Skeletal muscle tissue (tissue), 4 donors: ENCODE measurements around the gene DGCR2. TPM values are rescaled to one million over a fixed set of nuclear protein-coding genes. Genes with fewer than 3 reads are reported as not detected.
"Not testable (repeated sequence)": the region's sequence is repeated elsewhere in the genome, so short reads cannot be mapped to it uniquely, and the experiment has no call there.

Source experiments
- H3K27ac ChIP-seq: one replicate; pipeline ENCODE4 v1.7.0; 2013; ENCODE audit warnings: mild to moderate bottlenecking, low read depth, low read length, inconsistent platforms
- H3K27me3 ChIP-seq, 3 donors: one replicate each; pipeline ENCODE4 v1.7.0; 2013; ENCODE audit warnings: low read length in 3 of 3; ENCODE audit not compliant: control insufficient read depth in 3 of 3, insufficient read depth in 3 of 3
- H3K36me3 ChIP-seq, 3 donors: one replicate each; pipeline ENCODE4 v1.7.0; 2013; ENCODE audit warnings: low read length in 3 of 3; ENCODE audit not compliant: control insufficient read depth in 3 of 3, insufficient read depth in 3 of 3
- H3K4me1 ChIP-seq, 3 donors: one replicate each; pipeline ENCODE4 v1.7.0; 2013; ENCODE audit warnings: low read length in 3 of 3, mild to moderate bottlenecking in 3 of 3; ENCODE audit not compliant: control insufficient read depth in 3 of 3, insufficient read depth in 3 of 3
- H3K4me3 ChIP-seq, 3 donors: one replicate each; pipeline ENCODE4 v1.7.0; 2013; ENCODE audit warnings: low read length in 3 of 3
- H3K9ac ChIP-seq, 3 donors: one replicate each; pipeline ENCODE4 v1.7.0; 2013; ENCODE audit warnings: low read length in 3 of 3, mild to moderate bottlenecking in 3 of 3, moderate library complexity in 2 of 3, low read depth in 1 of 3
- H3K9me3 ChIP-seq, 3 donors: one replicate each; pipeline ENCODE4 v1.7.0; 2013; ENCODE audit warnings: low read length in 3 of 3; ENCODE audit not compliant: control insufficient read depth in 3 of 3
- total RNA-seq: library from RNA; depleted of rRNA; stranded (reverse); fragments of >200 nt; gene quantifications from one replicate; pipeline ENCODE4 v1.2.3, GENCODE V29; 2014
- donor health status: Osteomylitis.

Gene DGCR2, protein sequence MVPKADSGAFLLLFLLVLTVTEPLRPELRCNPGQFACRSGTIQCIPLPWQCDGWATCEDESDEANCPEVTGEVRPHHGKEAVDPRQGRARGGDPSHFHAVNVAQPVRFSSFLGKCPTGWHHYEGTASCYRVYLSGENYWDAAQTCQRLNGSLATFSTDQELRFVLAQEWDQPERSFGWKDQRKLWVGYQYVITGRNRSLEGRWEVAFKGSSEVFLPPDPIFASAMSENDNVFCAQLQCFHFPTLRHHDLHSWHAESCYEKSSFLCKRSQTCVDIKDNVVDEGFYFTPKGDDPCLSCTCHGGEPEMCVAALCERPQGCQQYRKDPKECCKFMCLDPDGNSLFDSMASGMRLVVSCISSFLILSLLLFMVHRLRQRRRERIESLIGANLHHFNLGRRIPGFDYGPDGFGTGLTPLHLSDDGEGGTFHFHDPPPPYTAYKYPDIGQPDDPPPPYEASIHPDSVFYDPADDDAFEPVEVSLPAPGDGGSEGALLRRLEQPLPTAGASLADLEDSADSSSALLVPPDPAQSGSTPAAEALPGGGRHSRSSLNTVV
- total RNA-seq = 41.8 TPM

DNA sequence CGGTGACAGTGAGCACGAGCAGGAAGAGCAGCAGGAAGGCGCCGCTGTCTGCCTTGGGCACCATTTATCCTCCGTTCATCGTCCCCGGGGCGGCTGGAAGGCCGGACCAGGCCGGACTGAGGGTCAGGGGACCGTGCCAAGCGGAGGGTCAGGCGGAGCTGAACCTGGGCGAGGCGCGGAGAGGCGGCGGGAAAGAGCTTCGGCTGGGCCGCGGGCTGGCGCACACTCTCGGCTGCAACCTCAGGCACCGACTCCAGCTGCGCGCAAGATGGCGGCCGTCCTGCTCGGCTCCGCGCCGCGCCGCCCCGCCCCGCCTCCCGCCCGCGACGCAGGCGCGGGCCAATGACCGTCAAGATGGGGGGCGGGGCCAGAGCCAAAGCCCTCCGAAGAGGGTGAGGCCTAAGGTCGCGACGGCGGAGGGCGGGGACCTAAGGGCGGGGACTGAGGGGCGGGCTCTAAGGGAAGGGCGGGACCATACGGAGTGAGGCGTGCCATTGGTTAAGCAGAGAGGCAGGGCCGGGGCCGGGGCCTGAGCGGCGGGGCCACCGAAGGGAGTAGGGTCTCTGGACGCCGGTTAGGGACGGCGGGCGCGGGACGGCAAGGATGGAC is at the start of gene DGCR2:
DGCR2 (minus strand) TSS at position 270 of the 609 bp plus-strand sequence; CDS start at position 64, 206 bp downstream.
- peak within 1 kb of the TSS; percentile 89 to 96 (median 92) for H3K4me3 ChIP-seq
- H3K27ac ChIP-seq = peak within 1 kb of the TSS; percentile 89
- H3K27me3 ChIP-seq = no peaks in the 10 kb centered on the region
- H3K9ac ChIP-seq = peak within 1 kb of the TSS; percentile 85 to 99 (median 91)
- H3K9me3 ChIP-seq = no peaks in the 10 kb centered on the region
- peaks cover 2 to 3% (median 3%) of the 10 kb centered on the region in 3 donors for H3K36me3 ChIP-seq
- peaks cover 35 to 48% (median 42%) of the 10 kb centered on the region in 3 donors for H3K4me1 ChIP-seq

DNA sequence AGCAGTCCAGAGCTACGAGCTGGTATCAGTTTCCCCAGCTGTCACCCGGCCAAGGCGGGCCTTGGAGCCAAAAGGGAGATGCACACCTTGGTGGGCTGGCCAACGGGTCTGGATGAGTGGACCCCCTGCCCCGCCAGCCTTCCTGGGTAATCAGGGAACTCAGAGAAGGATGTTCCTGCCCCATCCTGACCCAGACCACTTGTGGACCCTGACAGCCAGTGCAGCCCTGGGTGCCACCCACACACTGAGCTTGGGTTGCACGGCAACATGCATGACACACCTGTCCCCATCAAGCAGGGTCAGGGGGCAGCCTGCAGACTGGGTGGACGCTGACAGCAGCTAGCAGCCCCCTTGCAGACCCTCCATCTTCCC is 47.7 kb upstream of the DGCR2 start:
- Histone ChIP-seq H3K9ac (peak overlapping the region in 2 of 3 donors; percentile 62 to 99), H3K27me3 (peaks cover 34 to 37% (median 34%) of the 10 kb centered on the region in 3 donors), H3K4me3 (peak overlapping the region in 1 of 3 donors; percentile 32), H3K36me3 (no peaks in the 10 kb centered on the region), H3K9me3 (no peaks in the 10 kb centered on the region), H3K27ac (no peak overlapping the region), H3K4me1 (peaks cover 41 to 55% (median 50%) of the 10 kb centered on the region in 3 donors)

DNA sequence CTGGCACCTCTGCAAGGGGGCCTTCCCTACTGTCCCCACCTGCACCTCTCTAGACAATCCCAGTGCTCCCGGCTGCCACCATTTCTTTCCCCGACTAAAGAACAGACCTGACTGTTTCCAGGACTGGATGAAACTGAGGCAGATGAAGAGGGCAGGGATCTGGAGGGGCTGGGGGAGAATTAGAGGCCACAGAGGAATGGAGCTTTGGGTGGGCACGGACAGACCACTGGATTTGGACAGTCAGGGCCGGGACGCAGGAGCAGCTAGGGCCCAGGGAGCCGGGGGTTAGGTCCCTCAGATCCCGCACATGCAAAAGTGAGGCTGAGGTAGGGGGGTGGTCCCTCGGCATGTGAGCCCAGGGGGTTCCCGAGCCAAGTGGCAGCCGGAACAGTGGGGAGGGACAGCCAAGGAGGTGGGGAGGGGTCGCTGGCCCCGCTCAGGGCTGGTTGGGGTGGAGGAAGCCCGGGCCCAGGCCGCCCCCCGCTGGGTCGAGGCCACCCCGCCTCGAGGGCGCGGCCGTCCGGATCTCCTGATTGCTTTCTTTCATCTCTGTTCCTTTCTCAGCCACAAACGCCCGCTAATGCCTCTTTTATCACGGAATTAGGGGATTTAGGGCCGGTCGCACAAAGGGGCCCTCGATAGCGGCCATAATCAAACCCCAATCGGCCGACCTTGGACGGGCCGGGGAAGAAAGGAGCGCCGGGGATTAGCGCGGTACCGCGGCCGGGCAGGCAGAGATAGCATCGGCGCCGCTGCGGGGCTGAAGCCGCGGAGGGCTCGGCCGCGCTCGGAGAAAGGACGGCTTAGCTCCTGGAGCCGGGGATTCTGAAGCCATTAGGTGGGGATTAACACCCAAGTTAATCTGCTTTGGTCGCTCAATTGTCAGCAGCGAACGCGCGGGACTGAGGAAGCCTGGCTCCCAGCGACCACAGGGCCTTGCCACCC is 47.1 kb upstream of the DGCR2 start:
- peak overlapping the region; percentile 20 to 69 (median 62) for H3K9ac ChIP-seq
- no peaks in the 10 kb centered on the region for H3K9me3 ChIP-seq
- H3K4me1 ChIP-seq = peaks cover 36 to 48% (median 43%) of the 10 kb centered on the region in 3 donors
- no peak overlapping the region for H3K27ac ChIP-seq
- peak overlapping the region in 2 of 3 donors; percentile 29 to 32 for H3K4me3 ChIP-seq
- H3K36me3 ChIP-seq = no peaks in the 10 kb centered on the region
- H3K27me3 ChIP-seq = peaks cover 34 to 38% (median 37%) of the 10 kb centered on the region in 3 donors

DNA sequence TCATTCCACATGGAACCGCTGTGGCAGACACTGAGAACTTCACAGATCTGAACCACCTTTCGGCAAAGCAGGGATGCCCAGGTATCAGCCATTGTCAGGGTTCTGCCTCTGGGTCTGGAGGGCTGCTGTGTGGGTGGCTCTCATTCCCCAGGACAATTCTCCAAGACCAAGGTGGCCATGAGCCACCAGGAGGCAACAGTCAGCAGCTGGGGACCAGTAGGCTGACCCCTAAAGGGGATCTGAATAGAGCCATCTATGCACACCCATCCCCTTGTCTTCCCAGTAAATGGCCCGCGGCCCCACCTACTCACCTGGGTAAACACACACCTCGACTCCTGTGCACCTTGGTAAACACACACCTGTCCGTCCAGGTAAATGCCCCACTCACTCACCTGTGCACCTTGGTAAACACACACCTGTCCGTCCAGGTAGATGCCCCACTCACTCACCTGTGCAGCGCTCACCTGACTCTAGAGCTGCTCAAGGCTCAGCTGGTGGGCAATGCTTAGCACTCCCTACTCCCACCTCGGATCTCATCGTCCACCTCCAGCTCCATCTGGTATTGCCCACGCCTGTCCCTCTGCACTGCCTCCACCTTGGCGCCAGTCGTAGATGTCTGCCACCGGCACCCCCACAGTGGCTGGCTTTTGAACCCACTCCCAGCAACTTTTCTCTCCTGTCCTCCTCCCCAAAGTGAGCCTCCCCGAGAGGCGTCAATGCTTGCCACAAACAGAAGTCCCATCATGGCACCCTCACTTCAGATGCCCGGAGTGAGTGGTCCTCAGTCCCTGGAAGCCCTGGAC is 46.1 kb upstream of the DGCR2 start:
- Histone ChIP-seq H3K4me3 (no peak overlapping the region), H3K4me1 (peaks cover 28 to 39% (median 33%) of the 10 kb centered on the region in 3 donors), H3K27ac (no peak overlapping the region), H3K27me3 (peaks cover 34 to 39% (median 37%) of the 10 kb centered on the region in 3 donors), H3K9ac (no peak overlapping the region), H3K36me3 (no peaks in the 10 kb centered on the region), H3K9me3 (no peaks in the 10 kb centered on the region)

DNA sequence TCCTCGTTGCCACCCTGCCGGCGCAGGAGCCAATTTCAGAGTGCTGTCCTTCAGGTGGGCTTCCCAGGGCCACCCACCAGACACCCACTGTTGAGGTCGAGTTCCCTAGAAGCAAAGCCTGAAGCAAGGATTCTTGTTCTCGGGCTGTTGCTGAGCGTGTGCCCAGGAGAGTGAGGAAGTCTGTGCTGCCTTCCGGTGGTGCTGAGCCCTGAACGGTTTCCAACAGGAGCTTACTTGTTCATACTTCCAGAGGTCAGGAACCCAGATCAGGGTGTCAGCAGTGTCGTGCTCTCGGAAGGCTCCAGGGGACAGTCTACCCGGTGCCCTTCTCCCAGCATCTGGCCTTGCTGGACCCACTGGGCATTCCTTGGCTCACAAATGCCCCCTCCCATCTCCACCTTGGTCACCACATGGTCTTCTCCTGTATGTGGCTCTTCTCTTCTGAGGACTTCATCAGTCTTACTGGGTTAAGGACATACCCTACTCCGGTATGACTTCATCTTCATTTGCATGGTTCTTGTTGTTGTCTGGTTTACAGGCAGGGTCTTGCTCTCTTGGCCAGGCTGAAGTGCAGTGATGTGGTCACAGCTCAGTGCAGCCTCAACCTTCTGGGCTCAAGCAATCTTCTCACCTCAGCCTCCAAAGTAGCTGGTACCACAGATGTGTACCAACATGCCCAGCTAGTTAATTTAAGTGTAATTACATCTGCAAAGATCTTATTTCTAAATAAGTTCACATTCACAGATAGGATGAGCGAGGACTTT is 45.1 kb upstream of the DGCR2 start:
- Histone ChIP-seq H3K4me3 (no peak overlapping the region), H3K4me1 (peaks cover 18 to 29% (median 23%) of the 10 kb centered on the region in 3 donors), H3K36me3 (no peaks in the 10 kb centered on the region), H3K9ac (no peak overlapping the region), H3K9me3 (no peaks in the 10 kb centered on the region), H3K27ac (no peak overlapping the region), H3K27me3 (peaks cover 34 to 41% (median 39%) of the 10 kb centered on the region in 3 donors)

DNA sequence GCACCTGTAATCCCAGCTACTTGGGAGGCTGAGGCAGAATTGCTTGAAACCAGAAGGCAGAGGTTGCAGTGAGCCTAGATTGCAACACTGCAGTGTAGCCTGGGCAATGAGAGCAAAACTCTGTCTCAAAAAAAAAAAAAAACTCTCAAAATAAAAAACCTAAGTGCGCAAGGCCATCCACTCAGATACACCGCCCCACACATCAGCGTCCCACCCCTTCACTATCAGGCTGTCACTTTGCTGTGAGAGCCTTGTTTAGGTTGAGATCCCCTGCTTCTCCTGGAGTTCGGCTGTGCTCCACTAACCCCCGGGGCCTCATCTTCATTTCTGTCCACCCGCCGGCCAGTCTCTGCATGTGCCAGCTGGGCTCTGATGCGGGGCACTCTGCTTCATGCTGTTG is 44.2 kb upstream of the DGCR2 start:
- no peak overlapping the region for H3K9ac ChIP-seq
- H3K9me3 ChIP-seq = no peaks in the 10 kb centered on the region
- no peaks in the 10 kb centered on the region for H3K36me3 ChIP-seq
- H3K4me1 ChIP-seq = peaks cover 14 to 21% (median 19%) of the 10 kb centered on the region in 3 donors
- H3K27ac ChIP-seq = no peak overlapping the region
- H3K4me3 ChIP-seq = no peak overlapping the region
- peaks cover 34 to 41% (median 39%) of the 10 kb centered on the region in 3 donors for H3K27me3 ChIP-seq

DNA sequence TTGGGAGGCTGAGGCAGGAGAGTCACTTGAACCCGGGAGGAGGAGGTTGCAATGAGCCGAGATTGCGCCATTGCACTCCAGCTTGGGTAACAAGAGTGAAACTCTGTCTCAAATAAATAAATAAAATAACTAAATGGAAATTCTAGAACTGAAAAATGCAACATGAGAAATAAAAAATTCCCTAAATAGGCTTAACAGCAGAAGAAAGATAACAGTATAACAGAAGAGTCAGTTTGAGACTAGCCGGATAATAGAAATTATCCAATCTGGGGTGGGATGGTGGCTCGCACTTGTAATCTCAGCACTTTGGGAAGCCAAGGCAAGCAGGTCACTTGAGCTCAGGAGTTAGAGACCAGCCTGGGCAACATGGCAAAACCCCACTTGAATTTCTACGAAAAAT is 42.2 kb upstream of the DGCR2 start:
- no peaks in the 10 kb centered on the region for H3K36me3 ChIP-seq
- H3K9ac ChIP-seq = no peak overlapping the region
- peaks cover 30 to 36% (median 33%) of the 10 kb centered on the region in 3 donors for H3K27me3 ChIP-seq
- H3K4me1 ChIP-seq = peaks cover 0 to 4% (median 1%) of the 10 kb centered on the region in 3 donors
- H3K4me3 ChIP-seq = no peak overlapping the region
- no peaks in the 10 kb centered on the region for H3K9me3 ChIP-seq
- H3K27ac ChIP-seq = no peak overlapping the region

DNA sequence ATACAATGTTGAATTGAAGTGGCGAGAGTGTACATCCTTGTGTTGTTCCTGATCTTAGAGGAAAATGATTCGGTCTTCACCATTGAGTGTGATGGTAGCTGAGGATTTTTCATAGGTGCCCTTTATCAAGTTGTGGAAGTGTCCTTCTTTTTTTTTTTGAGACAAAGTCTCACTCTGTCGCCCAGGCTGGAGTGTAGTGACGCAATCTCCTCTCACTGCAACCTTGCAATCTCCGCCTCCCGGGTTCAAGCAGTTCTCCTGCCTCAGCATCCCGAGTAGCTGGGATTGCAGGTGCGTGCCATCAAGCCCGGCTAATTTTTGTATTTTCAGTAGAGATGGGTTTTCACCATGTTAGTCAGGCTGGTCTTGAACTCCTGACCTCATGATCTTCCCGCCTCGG is 36.4 kb upstream of the DGCR2 start:
- not testable (repeated sequence) for H3K36me3 ChIP-seq, H3K9me3 ChIP-seq, H3K27me3 ChIP-seq, H3K9ac ChIP-seq, H3K4me1 ChIP-seq, H3K27ac ChIP-seq, H3K4me3 ChIP-seq
